SK-N-MC (cell line): Measurements from ENCODE around the gene PTAR1.

Experiments
- EZH2 ChIP-seq: fragments of 200-600 bp; sonication (generic); IDR thresholded peaks from one replicate; pipeline ENCODE4 v1.6.1; 2017; ENCODE audit warnings: antibody characterized with exemption
- FOXP2 ChIP-seq: optimal IDR thresholded peaks from 2 replicates; pipeline ENCODE3; 2011; ENCODE audit warnings: mild to moderate bottlenecking, moderate library complexity; ENCODE audit not compliant: insufficient read depth; ENCODE audit errors: extremely low read length, control extremely low read depth
- POLR2AphosphoS5 ChIP-seq: IDR thresholded peaks from 2 replicates; pipeline ENCODE4 v1.6.1; 2012; ENCODE audit warnings: mild to moderate bottlenecking, low read depth, low read length, borderline replicate concordance

DNA sequence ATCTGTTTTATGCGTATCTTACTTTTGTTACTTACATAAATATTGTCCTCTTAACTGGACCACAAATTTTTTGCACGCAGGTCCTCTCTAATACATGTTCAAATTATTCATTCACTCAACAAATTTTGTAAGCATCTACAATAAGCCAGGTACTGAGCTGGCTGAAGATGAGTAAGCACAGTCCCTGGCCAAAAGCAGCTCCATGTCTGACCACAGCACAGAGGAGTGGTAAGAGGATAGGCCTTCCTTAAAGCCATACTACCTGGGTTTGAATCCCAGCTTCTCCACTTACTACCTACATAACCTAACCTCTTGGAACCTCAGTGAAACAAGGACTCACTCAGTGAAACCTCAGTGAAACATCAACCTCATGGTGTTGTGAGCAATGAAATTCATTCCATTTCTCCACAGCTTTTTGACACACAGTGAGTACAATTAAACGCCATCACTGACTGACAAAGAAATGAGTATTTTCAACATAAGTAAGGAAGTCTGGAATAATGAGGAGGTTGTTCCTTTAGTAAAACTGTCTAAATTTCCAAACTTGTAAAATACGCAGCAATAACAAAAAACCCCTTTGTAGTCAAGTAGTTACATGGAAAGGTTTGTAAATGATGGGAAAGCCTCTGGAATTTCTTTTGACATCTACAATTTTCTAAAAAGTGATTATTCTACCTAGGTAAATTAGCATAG, 15.0 kb downstream of the PTAR1 start:
- TF ChIP-seq EZH2: no peak
- TF ChIP-seq POLR2AphosphoS5: no peak
- TF ChIP-seq FOXP2: no peak
